Osteoblast (primary cell): Measurements from ENCODE around the gene PKHD1. TPM values are rescaled to one million over a fixed set of nuclear protein-coding genes. Genes with fewer than 3 reads are reported as not detected.

Experiments used
- DNase-seq: peaks from one replicate; pipeline ENCODE4 v3.0.0; 2011; ENCODE audit warnings: low spot score, mixed read lengths; ENCODE audit not compliant: insufficient read length; ENCODE audit errors: missing footprints
- H2AFZ ChIP-seq: 2 replicates; pipeline ENCODE4 v1.6.0; 2011; ENCODE audit warnings: mild to moderate bottlenecking, low read length
- H3K27ac ChIP-seq: 2 replicates; pipeline ENCODE4 v1.5.1; 2011; ENCODE audit warnings: mild to moderate bottlenecking, low read depth, low read length, moderate library complexity
- H3K27me3 ChIP-seq: 2 replicates; pipeline ENCODE4 v1.6.0; 2012; ENCODE audit warnings: mild to moderate bottlenecking, control low read depth, inconsistent platforms, low read length, moderate library complexity; ENCODE audit not compliant: insufficient read depth
- H3K36me3 ChIP-seq: 2 replicates; pipeline ENCODE4 v1.5.1; 2011; ENCODE audit warnings: mild to moderate bottlenecking, low read length, control low read depth, moderate library complexity; ENCODE audit not compliant: insufficient read depth
- H3K4me1 ChIP-seq: 2 replicates; pipeline ENCODE4 v1.5.1; 2011; ENCODE audit warnings: mild to moderate bottlenecking, low read length, control low read depth, moderate library complexity; ENCODE audit not compliant: insufficient read depth
- H3K4me2 ChIP-seq: 2 replicates; pipeline ENCODE4 v1.6.0; 2011; ENCODE audit warnings: mild to moderate bottlenecking, low read length; ENCODE audit not compliant: insufficient read depth
- H3K4me3 ChIP-seq: fragments of 200-600 bp; sonication (generic); 3 replicates; pipeline ENCODE4 v1.5.1; 2012; ENCODE audit warnings: mild to moderate bottlenecking, low read length, inconsistent platforms; ENCODE audit not compliant: insufficient read depth
- H3K79me2 ChIP-seq: 2 replicates; pipeline ENCODE4 v1.6.0; 2012; ENCODE audit warnings: mild to moderate bottlenecking, low read length, control low read depth, inconsistent platforms; ENCODE audit not compliant: insufficient read depth
- H3K9me3 ChIP-seq: 2 replicates; pipeline ENCODE4 v1.5.1; 2011; ENCODE audit warnings: low read depth, low read length, control low read depth
- H4K20me1 ChIP-seq: 2 replicates; pipeline ENCODE4 v1.6.0; 2012; ENCODE audit warnings: mild to moderate bottlenecking, low read length, control low read depth; ENCODE audit not compliant: insufficient read depth
- CTCF ChIP-seq: IDR thresholded peaks from 2 replicates; pipeline ENCODE4 v1.5.1; 2011; ENCODE audit warnings: mild to moderate bottlenecking, low read depth, low read length, moderate library complexity; ENCODE audit errors: extremely low read depth
- total RNA-seq: library from RNA; depleted of rRNA; stranded (reverse); fragments of >200 nt; gene quantifications from 2 replicates; pipeline ENCODE4 v1.2.3, GENCODE V29; 2012

Gene PKHD1
- total RNA-seq, 1 donor = not detected

DNA sequence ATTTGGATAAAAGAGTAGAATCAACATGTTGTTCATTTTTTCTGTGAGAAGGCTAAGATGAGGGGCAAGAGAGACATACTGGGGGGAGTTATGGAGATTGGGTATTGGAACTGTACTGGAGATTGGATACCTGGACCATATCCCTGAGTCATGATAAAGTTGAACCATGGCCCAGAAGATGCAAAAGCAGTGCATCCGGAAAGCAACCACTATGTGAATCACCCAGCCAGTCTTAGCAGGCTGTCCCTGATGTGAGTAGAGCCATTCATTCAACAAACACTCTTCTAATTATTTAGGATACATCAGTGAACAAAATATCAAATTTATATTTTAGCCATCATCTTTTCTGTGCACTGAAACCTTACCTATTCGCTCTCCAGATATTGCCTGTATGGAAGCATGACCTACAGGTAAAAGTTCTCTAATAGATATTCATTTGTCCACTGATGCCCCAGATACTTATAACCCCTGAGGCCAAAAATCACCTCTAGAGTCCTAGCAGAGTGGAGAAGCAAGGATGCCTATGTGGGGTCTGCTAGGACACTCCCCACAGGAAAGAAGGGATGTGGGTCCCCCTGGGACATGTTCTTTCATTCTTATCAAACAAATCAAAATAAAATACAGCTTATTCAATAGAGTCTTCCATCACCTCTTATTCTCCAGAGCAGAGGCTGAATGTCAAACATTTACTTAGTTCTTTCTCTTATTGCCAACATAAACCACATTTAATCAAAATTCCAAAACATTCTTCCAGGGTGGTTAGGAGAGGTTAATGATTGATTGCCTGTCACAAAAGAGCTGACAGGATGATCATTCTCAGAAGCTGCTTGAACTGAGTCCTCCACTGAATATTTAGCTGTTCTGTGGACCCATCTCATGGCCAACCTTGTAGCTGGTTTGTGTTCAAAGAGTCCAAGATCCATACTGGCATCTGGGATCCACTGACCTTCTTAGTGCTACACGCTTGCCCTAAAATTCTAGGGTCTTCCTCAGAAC, 37.0 kb upstream of the PKHD1 start:
- no peak for TF ChIP-seq CTCF
- H3K9me3 ChIP-seq = no peaks in the 10 kb centered on the region
- no peaks in the 10 kb centered on the region for H4K20me1 ChIP-seq
- H2AFZ ChIP-seq = no peak overlapping the region
- H3K4me3 ChIP-seq = no peak overlapping the region
- no peak overlapping the region for H3K27ac ChIP-seq
- no peak overlapping the region for H3K4me2 ChIP-seq
- H3K4me1 ChIP-seq = no peaks in the 10 kb centered on the region
- DNase-seq = no peak
- H3K36me3 ChIP-seq = no peaks in the 10 kb centered on the region
- H3K27me3 ChIP-seq = no peaks in the 10 kb centered on the region
- no peaks in the 10 kb centered on the region for H3K79me2 ChIP-seq

GRCh38 chr6:52123251-52123650, 35.8 kb upstream of the PKHD1 start:
- TF ChIP-seq CTCF = no peak
- no peak overlapping the region for H2AFZ ChIP-seq
- no peaks in the 10 kb centered on the region for H3K36me3 ChIP-seq
- H4K20me1 ChIP-seq = no peaks in the 10 kb centered on the region
- DNase-seq = no peak
- no peaks in the 10 kb centered on the region for H3K9me3 ChIP-seq
- no peak overlapping the region for H3K4me3 ChIP-seq
- no peak overlapping the region for H3K27ac ChIP-seq
- H3K79me2 ChIP-seq = no peaks in the 10 kb centered on the region
- no peaks in the 10 kb centered on the region for H3K27me3 ChIP-seq
- no peaks in the 10 kb centered on the region for H3K4me1 ChIP-seq
- no peak overlapping the region for H3K4me2 ChIP-seq

- Histone ChIP-seq H4K20me1 (no peaks in the 10 kb centered on the region), H3K9me3 (no peaks in the 10 kb centered on the region), H3K27me3 (no peaks in the 10 kb centered on the region), H3K79me2 (no peaks in the 10 kb centered on the region), H3K4me2 (no peak overlapping the region), H3K4me3 (no peak overlapping the region), H3K4me1 (no peaks in the 10 kb centered on the region), H3K27ac (no peak overlapping the region), H2AFZ (no peak overlapping the region), H3K36me3 (no peaks in the 10 kb centered on the region)
- TF ChIP-seq CTCF = no peak
- no peak for DNase-seq
Observed at GRCh38 chr6:52117352-52117751, 29.9 kb upstream of the PKHD1 start.

DNA sequence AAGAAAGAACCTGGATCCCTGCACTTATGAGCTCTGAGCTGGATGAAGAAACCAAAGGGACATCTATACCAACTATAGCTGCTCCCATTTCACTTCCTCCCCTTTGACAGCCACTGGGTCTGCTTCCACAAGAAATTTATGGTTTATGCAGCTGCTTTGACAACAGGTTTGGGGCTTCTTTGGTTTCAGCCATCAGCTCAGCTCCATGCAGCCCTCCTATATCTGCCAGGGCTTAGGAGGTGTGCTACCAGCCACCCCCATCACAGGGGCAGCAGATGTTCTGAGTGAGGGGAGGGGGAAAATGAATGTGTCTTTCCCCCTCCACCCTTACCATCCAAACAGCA, 29.2 kb upstream of the PKHD1 start:
- Histone ChIP-seq H3K9me3 (no peaks in the 10 kb centered on the region), H3K4me1 (no peaks in the 10 kb centered on the region), H2AFZ (no peak overlapping the region), H3K36me3 (no peaks in the 10 kb centered on the region), H3K79me2 (no peaks in the 10 kb centered on the region), H3K4me2 (no peak overlapping the region), H3K27ac (no peak overlapping the region), H3K27me3 (no peaks in the 10 kb centered on the region), H3K4me3 (no peak overlapping the region), H4K20me1 (no peaks in the 10 kb centered on the region)
- no peak for DNase-seq
- no peak for TF ChIP-seq CTCF
